PC-3 (cell line): Measurements from ENCODE around the gene ZSCAN12.

Source experiments
- CTCF ChIP-seq: fragments of 300-600 bp; sonication (generic); conservative IDR thresholded peaks from 2 replicates; pipeline ENCODE4 v1.5.1; 2017; ENCODE audit warnings: antibody characterized with exemption, low read depth, mild to moderate bottlenecking, low read length
- EZH2 ChIP-seq: fragments of 300-600 bp; sonication (generic); IDR thresholded peaks from one replicate; pipeline ENCODE4 v1.6.1; 2017; ENCODE audit warnings: antibody characterized with exemption, mild to moderate bottlenecking, low read length; ENCODE audit not compliant: unreplicated experiment
- EZH2phosphoT487 ChIP-seq: fragments of 300-600 bp; sonication (generic); IDR thresholded peaks from 2 replicates; pipeline ENCODE4 v1.6.1; 2018; ENCODE audit warnings: mild to moderate bottlenecking, antibody characterized with exemption, low read length, borderline replicate concordance

GRCh38 chr6:28373925-28374324 is 25.6 kb downstream of the ZSCAN12 start:
- TF ChIP-seq EZH2 (no peak), CTCF (no peak), EZH2phosphoT487 (no peak)
